GM18858 (cell line): ENCODE measurements around the gene RNF213.
"Not testable (repeated sequence)": the region's sequence is repeated elsewhere in the genome, so short reads cannot be mapped to it uniquely, and the experiment has no call there.

Experiments used
- ATAC-seq: cut with Tn5 transposase; IDR thresholded peaks from one replicate; pipeline ENCODE4 v1.9.1; 2021; ENCODE audit not compliant: unreplicated experiment

RNF213 gene

DNA sequence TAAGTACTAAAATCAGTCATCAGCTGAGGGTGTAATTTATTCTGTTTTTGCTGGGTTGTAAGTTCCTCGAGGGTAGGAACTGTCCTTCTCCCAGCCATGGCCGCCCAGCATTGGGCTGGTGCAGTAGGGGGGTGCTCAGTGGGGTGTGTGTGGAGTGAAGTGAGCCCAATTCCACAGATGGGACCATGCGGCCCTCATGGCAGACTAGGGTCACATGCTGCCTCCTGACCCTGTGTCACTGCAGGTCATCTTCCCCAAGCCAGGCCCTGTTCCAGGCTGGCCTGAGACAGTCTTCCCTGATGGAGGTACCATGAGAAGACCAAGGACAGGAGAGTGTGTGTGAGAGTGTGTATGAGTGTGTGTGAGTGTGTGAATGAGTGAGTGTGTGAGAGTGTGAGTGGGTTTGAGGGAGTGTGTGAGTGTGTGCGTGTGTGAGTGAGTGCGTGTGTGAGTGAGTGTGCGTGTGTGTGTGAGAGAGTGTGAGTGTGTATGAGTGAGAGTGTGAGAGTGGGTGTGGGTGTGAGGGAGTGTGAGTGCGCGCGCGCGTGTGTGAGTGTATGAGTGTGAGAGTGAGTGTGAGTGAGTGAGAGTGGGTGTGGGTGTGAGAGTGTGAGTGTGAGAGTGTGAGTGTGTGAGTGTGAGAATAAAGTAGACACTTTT lies 36.7 kb upstream of the RNF213 start:
- no peak for ATAC-seq

DNA sequence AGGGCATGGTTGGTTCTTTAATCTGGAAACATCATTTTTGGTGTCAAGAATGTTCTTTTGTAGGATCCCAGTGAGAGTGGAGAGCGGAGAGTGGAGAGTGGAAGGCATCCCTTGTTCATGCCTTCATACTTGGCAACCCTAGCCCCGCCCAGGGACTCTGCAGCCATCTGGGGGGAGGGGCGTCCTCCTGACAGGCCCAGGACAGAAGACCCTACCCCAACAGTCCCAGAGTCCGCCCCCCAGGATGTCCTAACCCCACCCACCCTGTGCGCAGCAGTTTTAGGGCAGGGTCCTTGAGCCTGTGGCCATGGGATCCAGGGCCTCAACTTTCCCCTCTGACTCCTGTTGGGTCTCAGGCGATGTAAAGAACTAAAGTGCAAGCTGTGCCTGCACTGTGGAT lies 36.0 kb upstream of the RNF213 start:
- no peak for ATAC-seq

DNA sequence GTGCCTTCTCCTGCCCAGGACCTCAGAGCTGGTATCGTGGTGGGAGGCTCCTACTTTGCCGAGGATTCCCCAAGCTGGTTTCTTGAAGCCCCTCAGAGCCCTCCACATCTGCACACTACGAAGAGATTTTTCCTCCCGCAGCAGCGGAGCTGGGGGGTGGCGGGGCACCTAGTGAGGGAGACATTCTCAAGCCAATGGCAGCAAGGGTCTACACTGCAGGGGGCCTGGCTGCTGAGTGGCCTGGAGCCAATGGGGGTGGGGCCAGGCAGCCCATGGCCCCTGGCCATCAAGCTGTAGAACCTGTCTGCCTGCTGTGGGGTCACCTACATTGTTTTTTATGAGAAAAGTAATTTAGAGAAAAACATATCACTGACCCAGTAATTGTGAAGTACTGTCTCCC lies 35.4 kb upstream of the RNF213 start:
- no peak for ATAC-seq

DNA sequence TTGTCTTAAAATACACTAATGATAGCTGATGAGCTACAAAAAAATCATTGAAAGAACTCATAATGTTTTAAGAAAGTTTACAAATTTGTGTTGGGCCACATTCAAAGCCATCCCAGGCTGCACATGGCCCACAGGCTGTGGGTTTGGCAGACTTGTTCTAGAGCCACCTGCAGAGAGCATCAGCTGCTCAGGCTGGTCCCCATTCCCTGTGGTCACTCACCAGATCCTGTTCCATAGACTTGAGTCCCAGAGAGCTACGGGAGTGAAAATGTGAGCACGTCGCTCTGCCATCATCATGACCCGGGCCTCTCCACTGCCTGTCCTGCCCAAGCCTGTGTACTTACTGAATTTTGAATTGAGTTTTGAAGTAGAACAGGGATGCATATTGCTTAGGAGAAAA lies 33.5 kb upstream of the RNF213 start:
- ATAC-seq = no peak

DNA sequence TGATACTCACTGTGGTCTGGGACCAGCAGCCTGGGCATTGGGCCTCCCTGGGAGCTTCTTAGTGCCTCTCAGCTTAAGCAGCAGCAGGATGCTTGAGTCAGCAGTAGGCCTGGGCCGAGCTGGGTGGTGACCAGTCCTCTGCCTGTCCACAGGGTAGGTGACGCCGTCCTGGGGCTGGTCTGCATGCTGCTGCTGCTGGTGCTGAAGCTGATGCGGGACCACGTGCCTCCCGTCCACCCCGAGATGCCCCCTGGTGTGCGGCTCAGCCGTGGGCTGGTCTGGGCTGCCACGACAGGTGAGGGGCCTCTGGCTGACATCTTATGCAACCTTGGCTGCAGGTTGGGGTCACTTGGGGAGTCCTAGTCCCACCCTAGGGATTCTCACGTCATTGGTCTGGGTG lies 33.0 kb upstream of the RNF213 start:
- ATAC-seq = no peak

DNA sequence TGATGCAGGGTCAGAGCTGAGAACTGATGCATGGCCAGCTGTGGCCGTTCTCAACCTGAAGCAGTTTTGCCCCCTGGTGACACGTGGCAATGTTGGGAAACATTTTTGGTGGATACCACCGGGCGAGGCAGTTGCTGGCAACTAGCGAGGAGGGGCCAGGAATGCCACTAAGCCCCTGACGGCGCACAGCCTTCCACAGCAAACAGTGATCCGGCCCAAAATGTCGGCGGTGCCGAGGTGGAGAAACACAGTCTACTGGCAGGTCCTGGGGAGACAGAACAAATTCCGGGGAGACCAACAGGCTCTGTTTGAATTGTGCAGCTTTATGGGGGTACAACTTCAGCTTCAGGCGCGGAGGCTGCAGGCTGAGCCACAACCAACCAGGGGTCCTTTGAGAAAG lies 32.2 kb upstream of the RNF213 start:
- no peak for ATAC-seq

DNA sequence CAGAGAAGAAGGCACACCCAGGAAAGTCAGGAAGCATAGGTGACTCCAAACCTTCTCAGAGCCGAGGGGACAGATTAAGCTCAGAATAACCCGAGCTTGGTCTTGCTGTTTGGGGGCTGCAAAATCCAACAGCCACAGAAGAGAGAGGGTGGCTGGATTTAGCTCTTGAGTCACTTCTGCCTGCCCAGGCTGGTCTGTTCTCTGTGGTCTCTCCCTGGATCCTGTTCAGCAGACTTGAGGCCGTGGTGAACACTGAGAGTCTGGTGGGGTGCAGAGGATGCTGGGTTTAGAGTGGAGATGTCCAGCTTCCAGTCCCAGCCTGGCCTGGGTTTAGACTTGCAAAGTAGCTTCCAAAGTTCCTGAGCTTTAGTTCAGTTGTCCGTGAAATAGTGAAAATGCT lies 31.6 kb upstream of the RNF213 start:
- no peak for ATAC-seq

DNA sequence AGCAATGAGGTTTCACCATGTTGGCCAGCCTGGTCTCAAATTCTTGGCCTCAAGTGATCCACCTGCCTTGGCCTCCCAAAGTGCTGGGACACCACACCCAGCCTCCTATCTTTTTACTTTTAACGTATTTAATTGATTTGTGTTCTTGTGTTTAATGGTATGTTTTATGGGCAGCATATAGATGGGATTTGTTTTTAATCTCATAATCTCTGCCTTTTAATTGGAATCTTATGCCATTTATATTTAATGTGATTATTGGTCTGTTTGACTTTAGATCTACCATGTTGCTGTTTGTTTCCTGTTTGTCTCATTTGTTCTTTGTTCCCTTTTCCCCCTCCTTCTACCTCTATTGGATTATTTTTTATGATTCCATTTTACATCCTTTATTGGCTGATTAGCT lies 28.2 kb upstream of the RNF213 start:
- ATAC-seq = no peak

DNA sequence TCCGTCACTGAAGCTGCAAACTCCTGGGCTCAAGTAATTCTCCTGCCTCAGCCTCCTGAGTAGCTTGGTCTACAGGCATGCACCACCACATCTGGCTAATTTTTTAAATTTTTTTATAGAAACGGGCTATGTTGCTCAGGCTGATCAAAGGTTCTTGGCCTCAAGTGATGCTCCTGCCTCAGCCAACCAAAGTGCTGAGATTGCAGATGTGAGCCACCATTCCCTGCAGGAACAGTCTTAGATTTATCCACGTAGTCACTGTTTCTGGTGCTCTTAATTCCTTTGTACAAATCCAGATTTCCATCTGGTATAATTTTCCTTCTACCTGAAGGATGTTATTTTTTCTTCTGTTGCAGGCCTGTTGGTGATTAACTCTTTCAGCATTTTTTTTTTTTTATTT lies 27.4 kb upstream of the RNF213 start:
- ATAC-seq = no peak

DNA sequence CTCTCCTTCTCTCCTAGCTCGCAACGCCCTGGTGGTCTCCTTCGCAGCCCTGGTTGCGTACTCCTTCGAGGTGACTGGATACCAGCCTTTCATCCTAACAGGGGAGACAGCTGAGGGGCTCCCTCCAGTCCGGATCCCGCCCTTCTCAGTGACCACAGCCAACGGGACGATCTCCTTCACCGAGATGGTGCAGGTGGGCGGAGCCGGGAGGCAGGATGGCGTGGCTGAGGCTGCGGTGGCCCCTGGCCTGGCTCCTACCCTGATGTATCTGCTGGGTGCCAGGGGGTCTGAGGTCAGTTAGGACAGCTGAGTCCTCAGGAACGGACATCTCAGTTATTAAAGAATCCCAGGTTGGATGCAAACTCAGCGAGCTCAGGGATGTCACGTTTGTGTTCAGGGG lies 23.7 kb upstream of the RNF213 start:
- ATAC-seq = no peak

DNA sequence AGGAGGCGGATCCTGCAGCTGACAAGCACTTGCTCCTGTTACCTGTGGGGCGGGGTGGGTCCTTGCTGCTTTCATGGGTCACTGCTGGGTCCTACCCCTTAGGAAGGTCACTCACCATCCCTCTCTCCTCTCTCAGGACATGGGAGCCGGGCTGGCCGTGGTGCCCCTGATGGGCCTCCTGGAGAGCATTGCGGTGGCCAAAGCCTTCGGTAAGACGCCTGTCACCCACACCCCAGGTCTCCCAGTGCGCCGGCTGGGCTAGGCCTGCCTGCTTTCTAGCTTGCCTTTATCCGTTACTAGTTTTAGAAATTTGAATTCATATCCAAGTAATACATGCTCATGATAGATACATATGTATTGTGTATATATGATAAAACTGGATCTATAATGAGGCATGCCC lies 23.3 kb upstream of the RNF213 start:
- no peak for ATAC-seq

DNA sequence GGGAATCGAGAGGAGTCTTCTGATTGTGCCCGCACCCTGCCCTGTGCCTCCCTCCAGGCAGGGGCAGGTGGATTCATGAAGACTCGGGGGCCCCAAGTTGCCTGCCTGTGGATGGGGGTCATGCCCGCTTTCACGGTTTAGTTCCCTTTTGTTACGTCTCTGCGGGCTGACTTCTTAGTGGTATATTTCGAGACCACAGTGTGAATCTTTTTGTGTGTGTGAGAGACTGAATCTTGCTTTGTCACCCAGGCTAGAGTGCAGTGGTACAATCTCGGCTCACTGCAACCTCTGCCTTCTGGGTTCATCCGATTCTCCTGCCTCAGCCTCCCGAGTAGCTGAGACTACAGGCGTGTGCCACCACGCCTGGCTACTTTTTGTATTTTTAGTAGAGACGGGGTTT lies 18.1 kb upstream of the RNF213 start:
- ATAC-seq = no peak

DNA sequence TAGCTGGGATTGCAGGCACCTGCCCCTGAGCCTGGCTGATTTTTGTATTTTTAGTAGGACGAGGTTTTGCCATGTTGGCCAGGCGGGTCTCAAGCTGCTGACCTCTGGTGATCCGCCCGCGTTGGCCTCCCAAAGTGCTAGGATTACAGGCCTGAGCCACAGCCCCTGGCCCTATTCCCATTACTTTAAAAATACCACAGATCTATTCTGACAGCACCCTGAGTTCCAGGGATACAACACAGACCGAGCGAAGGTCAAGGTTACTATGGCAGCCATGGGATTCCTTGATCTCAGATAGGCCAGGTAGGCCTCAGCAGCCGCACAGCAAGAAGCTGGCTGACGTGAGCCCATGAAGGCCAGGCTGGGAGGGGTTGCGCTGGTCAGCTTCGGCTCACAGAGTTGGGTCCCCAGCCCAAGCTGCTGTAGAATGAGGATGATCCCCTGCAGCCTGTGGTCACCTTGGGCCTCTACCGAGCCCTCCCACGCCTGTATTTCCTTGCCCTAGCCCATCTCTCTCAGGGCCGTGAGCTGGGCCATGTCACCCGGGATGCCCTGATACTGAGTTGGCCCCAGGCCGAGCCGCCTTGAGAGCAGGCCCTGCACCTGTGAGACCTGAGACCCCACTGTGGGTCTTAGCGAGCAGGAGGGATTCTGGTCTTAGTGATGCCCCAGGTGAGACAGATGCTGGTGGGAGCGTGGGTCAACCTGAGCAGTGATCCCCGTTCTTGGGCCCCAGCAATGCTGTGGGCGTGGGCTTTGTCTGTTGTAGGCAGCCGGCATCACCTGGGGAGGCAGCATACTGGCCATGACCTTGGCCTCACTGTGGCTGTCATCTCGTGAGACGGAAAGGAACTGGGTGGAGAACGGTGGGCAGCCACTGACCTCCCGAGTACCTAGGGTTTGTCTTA lies 16.9 kb upstream of the RNF213 start:
- ATAC-seq = no peak

DNA sequence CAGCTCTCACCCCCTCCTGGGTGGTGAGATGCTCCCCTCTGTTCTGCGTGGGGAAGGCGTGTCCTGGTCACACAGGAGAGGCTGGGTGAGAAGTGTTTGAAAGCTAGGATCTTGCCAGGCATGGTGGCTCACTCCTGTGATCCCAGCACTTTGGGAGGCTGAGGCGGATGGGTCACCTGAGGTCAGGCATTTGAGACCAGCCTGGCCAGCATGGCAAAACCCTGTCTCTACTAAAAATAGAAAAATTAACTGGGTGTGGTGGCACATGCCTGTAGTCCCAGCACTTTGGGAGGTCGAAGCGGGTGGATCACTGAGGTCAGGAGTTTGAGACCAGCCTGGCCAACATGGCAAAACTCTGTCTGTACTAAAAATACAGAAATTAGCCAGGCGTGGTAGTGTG lies 16.2 kb upstream of the RNF213 start:
- ATAC-seq = not testable (repeated sequence)

DNA sequence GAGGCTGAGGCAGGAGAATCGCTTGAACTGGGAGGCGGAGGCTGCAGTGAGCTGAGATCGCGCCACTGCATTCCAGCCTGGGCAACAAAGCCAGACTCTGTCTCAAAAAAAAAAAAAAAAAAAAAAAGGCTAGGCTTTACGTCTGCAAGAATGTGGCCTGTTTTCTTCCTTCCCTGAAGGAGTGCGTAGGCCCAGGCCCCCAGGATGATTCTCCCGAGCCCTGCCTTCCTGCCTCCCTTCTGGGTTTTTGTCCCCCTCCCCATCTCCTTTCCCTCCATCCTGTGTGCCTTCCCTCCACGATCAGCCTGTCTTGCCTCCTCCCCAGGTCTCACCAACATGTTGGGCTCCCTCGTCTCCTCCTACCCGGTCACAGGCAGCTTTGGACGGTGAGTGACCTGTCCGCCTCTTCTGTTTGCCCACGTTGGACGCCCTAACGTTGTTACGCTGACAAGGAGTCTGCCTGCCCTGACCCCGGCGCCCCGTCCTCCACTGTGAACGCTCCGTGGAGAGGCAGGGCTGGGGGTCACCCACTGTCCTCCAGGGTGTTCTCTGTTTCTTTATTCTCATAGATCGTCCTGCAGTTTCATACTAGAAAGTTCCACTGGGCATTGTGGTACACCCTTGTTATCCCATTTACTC lies 15.7 kb upstream of the RNF213 start:
- ATAC-seq = no peak

DNA sequence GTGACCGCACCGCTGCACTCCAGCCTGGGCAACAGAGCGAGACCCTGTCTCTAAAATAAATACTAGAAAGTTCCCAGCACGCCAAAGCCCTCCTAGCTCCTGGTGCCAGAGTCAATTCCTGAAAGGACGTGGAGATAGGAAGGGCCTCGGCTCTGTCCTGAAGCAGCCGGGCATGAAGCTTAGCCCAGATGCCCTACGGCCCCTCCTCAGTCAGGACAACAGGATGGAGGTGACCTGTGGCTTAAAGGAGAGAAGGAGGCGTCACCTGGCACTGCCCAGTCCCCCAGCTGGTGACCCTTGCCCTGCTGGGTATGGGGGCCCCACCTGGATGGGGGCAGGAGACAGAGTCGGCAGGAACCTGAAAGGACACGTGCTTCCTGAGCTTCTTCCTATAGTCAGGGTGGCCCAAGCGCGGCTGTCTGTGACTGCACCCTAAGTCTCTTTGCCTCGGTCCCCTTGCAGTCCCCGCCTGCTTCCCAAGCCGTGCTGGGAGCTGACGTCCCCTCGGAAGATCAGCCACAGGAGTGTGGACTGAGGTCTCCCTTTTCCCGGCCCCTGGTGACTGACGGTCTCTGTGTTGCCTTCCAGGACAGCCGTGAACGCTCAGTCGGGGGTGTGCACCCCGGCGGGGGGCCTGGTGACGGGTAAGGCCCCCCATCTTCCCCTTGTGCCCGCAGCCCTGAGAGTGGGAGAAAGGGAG lies 14.9 kb upstream of the RNF213 start:
- no peak for ATAC-seq

DNA sequence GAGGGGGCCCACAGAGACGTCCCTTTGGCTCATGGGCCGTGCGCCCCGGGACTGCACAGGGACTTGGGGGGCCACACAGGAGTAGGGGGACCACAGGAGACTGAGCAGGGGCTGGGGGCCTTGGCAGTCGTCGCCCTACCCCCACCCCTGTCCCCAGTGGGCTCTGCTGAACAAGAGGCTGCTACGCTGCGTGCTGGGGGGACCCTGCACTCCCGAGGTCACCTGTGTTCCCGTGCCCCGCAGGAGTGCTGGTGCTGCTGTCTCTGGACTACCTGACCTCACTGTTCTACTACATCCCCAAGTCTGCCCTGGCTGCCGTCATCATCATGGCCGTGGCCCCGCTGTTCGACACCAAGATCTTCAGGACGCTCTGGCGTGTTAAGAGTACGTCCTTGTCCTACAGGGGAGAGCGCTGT lies 14.4 kb upstream of the RNF213 start:
- no peak for ATAC-seq

DNA sequence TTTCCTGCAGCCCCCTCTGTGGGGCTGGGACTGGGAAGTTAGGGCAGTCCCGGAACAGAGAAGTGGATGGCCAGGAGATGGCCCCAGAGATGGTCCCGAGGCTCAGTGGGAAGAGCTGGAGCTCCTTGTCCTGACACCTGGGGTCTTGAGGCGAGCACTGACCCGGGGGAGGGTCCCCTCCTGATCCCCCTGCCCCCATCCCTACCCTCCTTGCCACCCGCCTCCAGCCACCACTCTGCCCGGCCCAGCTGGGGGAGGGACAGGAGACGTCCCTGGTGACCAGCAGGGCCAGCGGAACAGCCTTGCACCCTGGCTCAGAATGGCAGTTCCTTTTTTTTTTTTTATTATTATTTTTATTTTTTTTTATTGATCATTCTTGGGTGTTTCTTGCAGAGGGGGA lies 13.9 kb upstream of the RNF213 start:
- no peak for ATAC-seq

DNA sequence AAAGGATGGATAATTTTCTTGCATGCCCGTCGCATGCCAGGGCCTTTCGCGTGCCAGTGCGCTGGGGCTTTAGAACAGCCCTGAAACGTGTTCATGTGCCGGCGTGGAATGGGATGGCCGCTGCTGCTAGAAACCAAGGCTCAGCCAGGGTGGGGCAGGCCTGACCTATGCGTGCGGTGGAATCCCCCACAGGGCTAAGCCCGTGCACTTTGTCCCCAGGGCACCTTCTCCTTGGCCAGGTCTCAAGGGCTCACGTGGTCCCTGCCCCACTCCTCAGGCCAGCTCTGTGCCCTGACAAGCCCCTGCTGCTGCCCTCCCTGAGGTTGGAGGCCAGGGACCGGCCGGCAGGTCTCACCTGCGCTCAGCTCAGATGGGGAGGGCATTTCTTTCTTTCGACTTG lies 13.1 kb upstream of the RNF213 start:
- ATAC-seq = no peak

DNA sequence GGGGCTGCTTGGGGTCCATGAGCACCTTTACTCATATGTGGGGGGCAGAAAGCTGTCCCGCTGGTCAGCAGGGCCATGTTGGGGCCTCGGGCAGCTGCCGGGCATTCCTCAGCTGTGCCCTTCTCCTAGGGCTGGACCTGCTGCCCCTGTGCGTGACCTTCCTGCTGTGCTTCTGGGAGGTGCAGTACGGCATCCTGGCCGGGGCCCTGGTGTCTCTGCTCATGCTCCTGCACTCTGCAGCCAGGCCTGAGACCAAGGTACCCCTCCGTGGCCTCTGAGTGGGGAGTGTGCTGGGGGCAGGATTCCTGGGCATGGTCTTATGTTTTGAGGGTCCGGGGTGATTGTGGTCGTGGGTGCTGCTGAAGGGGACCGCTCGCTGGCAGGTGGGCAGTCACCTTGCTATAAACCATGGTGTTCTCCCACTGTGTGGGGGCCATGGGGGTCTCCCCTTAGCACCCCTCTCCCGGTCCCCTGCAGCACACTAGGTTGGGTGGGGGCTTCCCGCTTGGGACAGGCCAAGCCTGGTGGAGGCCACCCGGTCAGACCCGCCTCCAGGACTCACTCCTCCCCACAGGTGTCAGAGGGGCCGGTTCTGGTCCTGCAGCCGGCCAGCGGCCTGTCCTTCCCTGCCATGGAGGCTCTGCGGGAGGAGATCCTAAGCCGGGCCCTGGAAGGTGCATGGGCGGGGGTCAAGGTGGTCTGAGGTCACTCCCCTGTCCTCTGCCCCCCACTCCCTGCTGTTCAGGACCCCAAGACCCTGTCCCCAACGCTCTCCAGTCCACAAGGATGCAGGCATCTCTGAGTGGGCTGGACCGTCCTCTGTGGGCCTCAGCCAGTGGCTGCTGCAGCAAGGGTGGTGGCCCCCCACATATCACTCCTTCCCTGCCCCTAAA lies 12.4 kb upstream of the RNF213 start:
- ATAC-seq = no peak
